ENCODE measurements around the gene SERPINA4. TPM values are rescaled to one million over a fixed set of nuclear protein-coding genes. Genes with fewer than 3 reads are reported as not detected.
"Not testable (repeated sequence)": the region's sequence is repeated elsewhere in the genome, so short reads cannot be mapped to it uniquely, and the experiment has no call there.

The SERPINA4 gene
- total RNA-seq, 1 experiment from 2014 or later = not detected

DNA sequence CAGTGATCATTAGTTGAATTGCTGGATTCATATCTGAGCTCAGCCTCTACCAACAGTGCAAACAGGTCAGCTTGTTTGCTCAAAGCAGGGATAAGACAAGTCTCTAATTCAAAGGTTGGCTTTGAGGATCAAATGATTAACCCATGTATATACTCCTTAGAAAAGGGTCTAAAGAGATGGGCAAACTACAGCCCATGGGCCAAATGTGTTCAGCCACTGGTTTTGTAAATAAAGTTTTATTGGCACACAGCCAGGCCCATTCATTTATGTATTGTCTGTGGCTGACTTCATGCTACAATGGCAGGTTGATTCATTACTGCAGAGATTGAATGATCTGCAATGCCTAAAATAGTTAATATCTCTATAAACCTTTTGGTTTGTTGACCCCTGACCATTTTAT, 3.1 kb downstream of the SERPINA4 start:
- no peak for DNase-seq (ENCODE audit: low read depth)

- no peak for DNase-seq (ENCODE audit: low read depth)
Measured at GRCh38 chr14:94568186-94568585, 6.9 kb downstream of the SERPINA4 start.

DNA sequence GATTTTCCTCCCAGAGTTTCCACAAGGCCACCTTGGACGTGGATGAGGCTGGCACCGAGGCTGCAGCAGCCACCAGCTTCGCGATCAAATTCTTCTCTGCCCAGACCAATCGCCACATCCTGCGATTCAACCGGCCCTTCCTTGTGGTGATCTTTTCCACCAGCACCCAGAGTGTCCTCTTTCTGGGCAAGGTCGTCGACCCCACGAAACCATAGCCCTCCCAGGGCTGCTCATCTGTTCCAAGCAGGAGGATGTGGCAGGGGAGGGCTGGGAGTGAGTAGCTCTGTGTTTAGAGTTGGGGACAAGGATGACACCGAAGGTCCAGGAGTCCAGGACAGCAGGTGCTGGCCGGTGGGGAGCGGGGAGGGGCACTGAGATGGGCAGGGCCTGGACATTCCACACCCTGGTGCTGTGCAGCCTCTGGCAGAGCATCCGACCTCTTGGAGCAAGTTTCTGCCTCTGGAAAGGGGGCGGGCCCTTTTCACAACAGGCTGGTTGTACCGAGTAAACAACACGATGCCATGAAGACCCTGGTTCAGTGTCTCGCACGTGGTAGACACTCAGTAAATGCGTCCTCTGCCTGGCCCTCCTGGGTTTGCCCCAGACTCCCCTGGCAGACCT, 8.2 kb downstream of the SERPINA4 start:
- no peak for DNase-seq (ENCODE audit: low read depth)

DNA sequence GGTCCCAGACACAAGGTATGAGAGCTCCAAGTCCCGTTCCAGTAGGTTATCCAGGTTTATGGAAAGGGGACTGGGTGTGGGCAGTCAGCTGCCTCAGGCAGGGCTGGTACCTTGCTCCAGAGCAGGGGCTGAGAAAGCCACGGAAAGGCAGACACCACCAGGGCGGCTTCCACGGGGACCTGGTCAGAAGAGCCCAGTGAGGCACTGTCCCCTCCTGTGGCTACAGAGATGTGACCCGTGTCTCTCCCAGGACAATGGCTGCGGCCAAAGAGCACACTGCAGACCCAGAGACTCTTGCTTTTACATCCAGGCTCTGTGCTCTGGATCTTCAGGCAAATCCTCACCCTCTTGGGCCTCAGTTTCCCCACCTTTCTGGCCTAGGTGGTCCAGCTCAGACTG, 8.8 kb downstream of the SERPINA4 start:
- no peak for DNase-seq (ENCODE audit: low read depth)

DNA sequence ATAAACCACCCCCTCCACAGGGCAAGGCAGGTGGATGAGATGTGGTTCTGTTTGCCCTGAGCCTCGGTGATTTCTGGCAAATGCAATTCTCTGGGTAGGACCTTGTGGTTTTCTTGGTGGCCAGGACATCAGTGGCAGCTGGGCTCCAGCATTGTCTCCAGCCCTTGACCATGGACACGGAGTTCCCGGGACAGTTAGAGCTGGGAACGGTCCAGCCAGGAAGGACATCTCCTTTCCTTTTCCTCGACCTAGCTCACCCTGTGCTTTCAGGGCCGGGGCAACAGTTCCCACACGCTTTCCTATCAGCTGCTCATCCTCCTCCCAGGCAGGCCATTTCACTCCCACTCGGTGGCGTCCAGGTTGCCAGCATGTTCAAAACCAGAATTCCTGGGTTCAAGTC, 9.2 kb downstream of the SERPINA4 start:
- no peak for DNase-seq (ENCODE audit: low read depth)

DNA sequence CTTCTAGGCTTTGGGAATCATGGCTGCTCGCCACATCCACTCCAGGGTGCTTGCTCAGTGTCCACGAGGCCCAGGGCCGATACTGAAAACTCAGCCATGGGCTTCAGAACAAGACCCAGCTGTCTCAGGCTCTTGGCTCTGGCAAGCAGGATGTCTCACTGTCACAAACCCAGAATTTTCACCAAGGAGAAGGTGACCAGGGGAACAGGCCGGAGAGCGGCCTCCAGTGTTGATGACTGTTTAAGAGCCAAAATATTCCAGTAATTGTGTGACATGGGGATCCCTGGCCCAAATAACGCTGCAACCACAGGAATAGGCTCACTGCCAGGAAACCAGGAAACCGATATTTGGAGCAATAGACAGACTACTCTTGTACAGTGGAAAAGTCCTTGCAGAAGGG, 10.2 kb downstream of the SERPINA4 start:
- no peak for DNase-seq (ENCODE audit: low read depth)

DNA sequence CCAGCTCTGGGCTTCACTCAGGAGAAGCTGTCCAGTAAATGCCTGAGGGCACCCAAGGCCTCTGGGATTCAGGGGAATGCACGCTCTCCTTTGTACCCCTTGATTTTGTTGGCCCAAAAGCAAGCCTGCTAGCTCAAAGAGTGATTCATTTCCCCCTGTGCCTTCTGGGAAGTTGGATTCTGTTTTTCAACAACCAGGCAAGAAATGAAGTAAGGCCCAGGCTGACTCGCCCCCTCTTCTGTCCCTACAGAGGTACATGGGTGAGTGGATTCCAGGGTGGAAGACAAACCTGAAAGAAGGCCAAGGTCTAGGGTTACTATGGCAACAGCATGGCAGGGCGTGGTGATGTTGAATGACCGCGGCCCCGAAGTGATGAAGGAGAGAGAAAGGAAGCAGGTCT, 10.7 kb downstream of the SERPINA4 start:
- peak; percentile 30 for DNase-seq (ENCODE audit: low read depth)

GRCh38 chr14:94572637-94573303, 11.5 kb downstream of the SERPINA4 start:
- no peak for DNase-seq (ENCODE audit: low read depth)

DNA sequence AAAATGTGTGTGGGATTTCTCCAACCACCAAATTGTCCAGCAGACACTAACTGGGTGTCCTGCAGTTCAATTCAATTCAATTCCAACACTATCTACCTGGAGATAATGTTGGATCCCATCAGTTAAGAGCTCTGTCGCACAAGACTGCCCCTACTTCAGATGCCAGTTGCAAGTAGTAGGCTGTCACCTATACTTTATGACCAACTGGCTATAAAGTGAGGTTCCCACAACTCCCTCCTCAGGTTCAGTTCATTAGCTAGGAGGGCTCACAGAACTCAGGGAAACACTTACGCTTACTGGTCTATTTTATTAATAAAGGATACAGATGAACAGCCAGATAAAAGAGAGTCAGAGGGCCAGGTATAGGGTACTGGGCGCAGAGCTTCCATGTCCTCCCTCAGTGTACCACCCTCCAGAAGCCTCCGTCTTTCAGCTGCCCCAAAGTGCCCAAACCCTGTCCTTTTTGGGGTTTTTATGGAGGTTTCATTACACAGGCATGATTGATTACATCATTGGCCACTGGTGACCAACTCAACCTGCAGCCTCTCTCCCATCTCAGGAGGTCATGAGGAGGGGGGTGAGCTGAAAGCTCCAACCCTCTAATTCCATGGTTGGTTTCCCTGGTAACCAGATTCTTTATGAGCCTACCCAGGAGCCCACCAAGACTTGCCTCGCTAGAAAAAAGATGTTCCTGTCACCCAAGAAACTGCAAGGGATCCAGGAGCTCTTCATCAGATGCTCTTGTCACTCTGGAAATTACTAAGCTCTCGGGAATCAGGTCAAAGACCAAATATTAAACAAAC, 12.4 kb downstream of the SERPINA4 start:
- DNase-seq (ENCODE audit: low read depth) = no peak

DNA sequence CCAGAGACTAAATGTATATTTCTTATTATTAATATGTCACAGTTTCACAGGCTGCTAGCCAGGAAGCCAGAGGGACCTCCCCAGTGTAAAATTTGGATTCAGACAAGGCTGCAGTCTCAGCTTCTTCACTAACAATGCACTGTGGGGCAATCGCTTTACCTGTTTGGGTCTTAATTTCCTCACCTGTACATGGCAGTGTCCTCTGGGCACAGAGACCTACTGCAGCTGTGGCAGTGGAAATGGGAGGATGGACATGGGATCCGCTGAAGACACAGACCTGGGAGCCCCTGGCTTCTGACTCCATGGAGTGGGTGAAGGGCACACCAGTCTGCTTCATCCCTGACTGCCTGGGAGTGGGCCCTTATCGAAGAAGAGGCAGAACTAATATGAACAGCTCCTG, 13.1 kb downstream of the SERPINA4 start:
- no peak for DNase-seq (ENCODE audit: low read depth)

GRCh38 chr14:94575730-94576585, 14.7 kb downstream of the SERPINA4 start:
- DNase-seq (ENCODE audit: low read depth) = peak; percentile 58

DNA sequence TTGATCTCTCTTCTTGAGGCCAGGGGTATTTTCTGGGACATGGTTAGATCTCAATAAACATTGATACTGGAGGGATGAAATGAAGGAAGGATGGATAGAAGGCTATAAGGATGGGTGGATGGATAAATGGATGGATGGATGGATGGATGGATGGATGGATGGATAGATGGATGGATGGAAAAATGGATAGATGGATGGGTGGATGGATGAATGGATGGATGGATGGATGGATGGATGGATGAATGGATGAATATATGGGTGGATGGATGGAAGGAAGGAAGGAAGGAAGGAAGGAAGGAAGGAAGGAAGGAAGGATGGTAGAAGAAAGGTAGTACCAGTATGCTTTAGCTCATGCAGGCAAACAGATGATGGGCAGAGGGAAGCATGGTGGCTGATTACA, 16.2 kb downstream of the SERPINA4 start:
- DNase-seq (ENCODE audit: low read depth) = not testable (repeated sequence)

DNA sequence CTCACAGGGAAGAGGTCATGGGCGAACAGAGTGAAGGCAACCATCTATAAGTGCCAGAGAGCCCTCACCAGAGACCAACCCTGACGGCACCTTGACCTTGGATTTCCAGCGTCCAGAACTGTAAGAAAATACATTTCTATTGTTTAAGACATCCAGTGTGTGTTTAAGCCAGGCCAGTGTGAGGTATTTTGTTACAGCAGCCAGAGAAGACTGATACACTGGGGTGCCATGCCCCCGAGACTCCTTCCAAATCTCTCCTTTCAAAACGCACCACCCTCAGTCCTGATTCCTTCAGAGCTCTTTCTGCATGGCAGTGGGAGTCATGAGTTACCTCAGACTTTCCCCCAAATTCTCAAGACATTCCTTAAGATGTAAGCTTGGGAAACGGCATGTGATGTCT, 17.5 kb downstream of the SERPINA4 start:
- no peak for DNase-seq (ENCODE audit: low read depth)

- peak; percentile 25 for DNase-seq (ENCODE audit: low read depth)
Measured at GRCh38 chr14:94581127-94581999, 20.1 kb downstream of the SERPINA4 start, which contains the start of gene SERPINA5. SERPINA5 (plus strand) TSS chr14:94581426; CDS start chr14:94587363, 5,937 bp downstream.

DNA sequence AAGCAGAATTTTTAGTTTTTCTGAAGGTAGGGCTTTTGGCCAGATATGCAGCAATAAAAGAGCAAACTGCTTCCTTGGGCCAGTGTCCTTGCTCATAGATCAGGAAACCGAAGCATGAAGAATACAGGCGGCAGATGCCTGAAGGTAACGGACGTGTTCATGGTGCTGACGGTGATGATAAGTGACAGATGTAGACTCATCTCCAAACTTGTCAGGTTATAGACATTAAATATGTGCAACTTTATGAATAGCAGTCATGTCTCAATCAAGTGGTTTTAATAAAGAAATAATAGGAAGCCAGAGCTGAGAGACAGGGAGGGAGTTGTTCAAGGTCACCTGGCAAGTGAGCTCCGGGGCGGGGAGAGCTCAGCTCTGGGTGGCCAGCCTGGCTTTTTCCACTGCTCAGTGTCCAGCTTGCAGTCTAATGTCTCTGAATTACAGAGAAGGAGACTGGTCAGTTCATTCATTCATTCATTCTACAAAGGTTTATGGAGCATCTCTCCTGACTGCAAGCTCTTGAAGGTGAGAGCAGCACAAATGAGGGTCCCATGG, 21.0 kb downstream of the SERPINA4 start:
- no peak for DNase-seq (ENCODE audit: low read depth)

DNA sequence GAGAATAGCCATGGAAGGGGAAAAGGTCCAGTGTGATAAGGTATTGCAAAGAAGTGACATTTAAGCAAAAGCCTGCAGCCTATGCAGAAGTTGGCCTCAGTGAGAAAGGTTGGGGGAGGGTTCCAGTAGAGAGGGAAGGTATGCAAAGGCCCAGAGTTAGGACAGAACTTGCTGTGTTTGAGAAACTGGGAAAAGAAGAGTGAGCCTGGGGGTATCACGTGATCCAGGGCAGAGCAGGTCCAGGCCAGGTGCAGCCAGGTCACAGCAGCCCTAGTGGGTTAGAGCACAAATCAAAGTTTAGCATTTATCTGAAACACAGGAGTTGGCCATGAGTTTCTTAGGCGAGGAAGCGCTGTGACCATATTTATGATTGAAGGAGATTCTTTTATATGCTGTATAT, 21.6 kb downstream of the SERPINA4 start:
- DNase-seq (ENCODE audit: low read depth) = no peak

DNA sequence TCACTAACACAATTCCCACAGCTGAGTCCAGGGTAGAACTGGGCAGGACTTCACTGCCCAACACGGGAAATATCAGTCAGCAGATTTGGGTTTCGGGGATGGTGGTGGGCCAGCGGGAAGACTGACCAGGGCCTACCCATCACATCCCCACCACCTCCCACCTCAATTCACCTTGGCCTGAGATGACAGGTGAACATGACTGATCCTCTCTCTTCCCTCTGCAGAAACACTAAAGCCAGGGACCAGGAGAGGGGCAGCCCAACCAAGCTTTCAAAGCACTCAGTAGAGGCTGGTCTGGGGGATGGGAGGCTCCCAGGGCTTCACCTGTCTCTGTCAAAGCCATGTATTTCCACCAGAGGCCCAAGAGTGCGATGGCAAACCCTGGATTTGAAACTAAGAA, 22.3 kb downstream of the SERPINA4 start:
- DNase-seq (ENCODE audit: low read depth) = no peak

DNA sequence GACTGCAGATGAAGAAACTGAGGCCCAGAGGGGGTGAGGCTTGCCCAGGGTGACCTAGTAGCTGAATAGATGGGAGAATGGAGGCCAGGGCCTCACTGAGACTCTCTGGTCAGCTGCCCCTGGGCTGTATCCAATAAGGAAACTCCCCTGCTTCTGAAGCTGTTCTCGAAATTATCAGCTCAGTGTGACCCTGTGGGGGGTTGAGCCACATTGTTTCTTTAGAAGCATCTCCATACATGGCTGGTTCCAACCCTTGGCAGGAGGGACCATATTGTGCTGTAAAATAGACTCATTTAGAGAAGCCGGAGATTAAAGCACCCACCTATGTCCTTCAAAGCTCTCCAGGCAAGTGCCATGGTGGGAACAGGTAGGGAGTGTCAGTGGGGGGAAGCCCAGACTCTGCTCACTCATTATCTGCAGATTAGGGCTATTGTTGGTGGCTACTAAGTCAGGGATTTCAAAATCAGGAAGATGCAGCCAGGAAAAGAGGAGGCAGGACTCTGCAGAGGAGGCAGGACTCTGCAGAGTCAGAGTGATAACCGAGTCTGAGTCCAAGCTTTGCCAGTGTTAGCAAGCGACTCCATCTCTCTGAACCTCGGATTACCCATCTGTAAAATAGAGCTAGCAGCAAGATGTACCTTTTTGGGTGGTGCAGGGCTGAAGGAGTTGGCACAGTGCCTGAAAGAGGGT, 23.5 kb downstream of the SERPINA4 start:
- no peak for DNase-seq (ENCODE audit: low read depth)

DNA sequence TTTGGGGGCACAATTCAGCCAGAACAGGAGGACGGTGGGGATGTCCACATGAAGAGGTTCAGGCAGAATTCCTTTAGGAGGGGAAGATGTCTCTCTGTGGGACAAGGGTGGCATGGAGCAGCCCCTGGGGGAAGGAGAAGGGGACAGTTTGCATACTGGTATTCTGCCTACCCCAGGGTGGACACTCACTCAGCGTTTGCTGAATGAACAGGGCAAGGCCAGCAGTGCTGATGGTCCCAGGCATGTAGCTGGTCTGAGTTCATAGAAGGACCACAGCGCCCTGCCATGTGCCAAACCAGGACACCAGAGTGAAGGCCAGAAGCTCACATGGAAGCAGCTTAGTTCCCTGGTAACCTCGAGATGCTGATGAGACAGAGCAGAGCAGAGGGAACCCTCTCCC, 25.4 kb downstream of the SERPINA4 start:
- DNase-seq (ENCODE audit: low read depth) = no peak

GRCh38 chr14:94588311-94588710, 27.1 kb downstream of the SERPINA4 start:
- DNase-seq (ENCODE audit: low read depth) = no peak
